GM21526 (cell line): ENCODE data around the gene WASHC3.
A peak's percentile ranks its signal among the peaks of the same experiment; 100 is the strongest.
"Not testable (repeated sequence)": the region's sequence is repeated elsewhere in the genome, so short reads cannot be mapped to it uniquely, and the experiment has no call there.

ENCODE experiments used
- ATAC-seq: cut with Tn5 transposase; IDR thresholded peaks from one replicate; pipeline ENCODE4 v1.9.1; 2021; ENCODE audit warnings: moderate library complexity; ENCODE audit not compliant: unreplicated experiment, low FRiP score

Gene WASHC3

DNA sequence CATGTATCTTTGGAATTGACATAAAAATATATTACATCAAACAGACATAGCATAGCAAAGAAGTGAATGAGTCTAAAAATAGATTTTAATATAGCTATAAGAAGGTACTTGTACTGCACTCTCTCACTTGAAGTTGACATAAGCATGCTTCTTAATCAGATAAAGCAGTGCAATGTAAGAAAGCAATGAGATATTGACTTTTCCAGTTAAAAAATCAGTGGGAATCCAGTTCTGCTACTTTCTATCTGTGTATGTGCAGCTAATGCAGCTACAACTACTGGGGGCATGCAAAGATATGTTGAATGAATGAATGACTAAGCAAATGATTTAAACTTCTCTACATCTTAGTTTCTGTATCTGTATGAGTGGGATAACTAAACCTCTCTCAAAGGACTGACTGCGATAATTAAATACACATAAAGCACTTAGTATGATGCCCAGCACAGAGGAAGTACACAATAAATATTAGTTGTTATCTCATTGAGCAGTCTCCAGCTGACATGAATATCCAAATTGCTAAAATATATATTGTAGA lies 10.3 kb downstream of the WASHC3 start:
- ATAC-seq = no peak

DNA sequence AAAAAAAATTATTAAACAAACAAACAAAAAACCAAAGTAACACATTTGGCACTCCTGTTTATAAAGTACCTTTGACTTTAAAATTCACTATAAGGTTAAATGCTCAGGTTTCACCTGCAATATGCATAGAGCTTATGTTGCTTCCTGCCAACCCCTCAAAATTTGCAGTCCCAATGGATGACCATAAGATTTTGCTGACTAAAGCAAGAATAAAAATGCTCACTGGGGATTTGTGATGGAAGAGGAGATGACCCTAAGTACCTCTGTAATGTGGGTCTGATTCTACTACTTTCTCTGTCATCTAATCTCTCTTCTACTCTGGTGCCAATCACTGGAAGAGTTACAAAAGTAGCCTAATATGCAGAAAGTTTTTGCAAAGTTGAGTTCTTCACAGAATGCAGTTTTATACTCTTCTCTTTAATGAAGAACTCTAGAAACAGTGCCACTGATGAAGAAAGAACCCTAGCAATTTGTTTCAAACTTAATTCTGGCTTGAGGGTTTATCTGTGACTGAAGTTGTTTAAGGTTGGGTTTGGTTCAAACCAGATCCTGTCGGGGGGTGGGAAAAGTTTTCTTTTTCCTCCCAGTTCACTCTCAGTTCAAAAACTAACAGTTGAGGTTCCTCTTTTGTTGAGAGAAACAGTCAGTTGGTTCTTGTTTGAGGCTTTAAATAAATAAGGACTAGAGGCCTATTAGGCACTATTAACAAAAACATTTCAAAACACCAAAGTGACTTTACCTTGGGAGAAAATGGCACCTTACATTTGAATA lies 10.9 kb downstream of the WASHC3 start:
- ATAC-seq = no peak

DNA sequence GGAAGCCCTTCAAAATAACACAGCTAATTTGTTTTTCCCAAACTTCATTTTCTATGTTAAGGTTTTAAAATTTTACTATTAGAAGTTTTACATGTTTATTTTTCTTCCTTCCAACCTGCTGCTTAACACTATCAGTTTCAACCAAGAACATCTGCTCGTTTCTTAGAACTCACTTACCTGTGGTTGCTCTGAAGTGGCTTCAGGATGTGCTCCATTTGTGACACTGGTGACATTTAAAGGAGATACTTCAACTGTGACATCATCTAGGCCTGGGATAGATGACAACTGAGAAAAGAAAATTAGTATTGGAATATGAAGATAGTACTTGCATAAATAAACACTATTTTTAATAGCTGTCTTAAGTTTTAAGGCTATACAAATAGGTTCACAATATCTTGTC lies 17.9 kb downstream of the WASHC3 start:
- ATAC-seq = peak; percentile 85

DNA sequence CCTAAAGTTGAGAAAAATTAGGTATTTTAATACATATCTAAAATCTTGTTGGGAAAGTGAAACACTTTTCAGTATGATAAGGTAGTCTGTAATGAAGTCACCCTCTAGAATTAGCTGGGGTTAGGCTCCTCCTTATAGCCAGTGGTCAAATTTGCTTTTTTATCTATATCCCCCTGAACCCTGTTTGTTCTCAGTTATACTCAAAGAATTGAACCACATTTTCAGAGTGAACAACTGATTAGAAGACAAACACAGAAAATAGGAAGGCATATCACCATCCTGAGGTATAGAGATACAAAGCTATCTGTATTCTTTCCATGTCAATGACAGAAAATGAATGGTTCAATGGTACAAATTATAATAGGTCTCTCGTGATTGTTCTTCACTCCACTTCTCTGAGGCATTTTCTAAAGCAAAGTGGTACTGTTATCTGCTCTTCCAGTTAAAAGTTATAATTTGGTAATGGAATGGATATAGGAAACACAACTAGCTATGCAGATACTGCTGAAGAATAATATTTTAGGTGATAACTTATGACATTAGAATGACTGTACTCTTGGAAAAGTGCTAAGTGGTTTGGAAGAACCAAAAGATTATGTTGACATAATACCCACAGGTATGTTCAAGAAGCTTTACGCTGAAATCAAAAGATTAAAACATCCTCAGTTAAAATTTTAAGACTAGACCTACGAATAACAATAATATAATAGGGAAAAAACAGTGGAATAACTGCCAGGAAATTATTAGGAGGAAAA lies 27.6 kb downstream of the WASHC3 start:
- ATAC-seq = no peak

DNA sequence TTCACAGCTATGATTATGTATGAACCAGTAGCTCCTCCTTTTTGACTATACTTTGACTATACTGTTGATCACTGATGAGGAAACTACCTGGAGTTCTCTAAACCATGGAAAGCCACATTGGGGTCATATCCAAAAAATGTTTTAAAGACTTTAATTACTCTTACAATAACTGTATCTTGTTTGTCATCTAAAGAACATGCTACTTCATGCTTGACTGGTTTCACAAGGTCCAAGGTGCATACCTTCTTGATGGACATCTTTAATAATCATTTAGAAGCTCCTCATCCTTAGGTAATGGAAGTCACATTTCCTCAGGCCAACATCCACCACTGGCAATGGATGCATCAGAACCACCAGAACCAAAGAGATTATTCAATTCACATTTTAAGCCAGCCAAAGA lies 29.9 kb downstream of the WASHC3 start:
- no peak for ATAC-seq

DNA sequence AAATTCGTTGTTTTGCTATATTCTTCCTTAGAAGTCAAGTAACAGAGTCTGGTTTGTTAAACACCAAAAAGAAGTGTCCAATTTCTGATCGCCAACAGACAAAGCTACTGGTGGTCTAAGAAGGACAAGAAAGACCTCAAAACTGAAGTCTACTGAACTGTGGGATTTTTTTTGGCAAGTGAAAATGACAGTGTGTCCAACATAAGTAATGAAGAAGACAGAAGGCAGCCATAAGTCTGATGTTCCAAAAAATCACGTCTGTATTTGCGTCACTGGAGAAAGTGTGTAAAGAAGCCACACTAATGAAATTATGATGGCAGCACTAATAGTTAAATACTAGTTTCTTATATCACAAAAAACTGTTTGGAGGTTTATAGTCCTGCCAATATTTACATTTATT lies 32.6 kb downstream of the WASHC3 start:
- ATAC-seq = no peak

DNA sequence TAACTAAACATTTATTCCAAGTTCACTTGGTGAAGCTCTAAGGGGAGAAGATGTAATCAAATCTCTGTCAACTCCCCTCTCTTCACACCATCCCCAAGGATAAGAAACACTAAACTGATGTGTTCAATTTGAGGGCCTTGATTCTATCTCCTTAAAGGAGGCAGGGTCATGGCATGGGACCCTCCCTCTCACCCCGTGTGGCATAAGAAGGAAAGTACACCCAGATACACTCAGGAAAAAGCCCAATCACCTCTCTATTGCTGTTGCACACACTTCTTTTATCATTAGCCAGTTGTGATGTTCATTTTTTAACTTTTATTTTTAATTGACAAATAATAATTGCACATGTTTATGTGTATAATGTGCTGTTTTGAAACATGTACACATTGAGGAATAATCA lies 35.1 kb downstream of the WASHC3 start:
- ATAC-seq = no peak

DNA sequence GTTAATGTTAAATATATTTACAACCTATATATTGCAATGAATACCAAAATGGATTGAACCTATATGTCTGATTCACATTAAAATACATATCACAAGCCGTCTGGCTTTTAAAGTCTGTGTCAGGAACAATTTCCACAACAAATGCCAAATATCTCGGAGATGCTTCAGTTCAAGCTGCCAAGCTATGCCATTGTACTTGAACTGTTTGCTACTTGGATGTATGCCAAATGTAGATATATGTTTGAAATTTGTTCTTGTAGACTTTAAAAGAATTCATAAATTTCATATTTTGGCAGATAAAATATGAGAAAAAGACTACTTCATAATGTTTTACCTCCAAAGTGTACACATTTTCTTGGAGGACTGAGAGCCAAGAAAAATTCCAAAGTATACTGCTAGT lies 37.0 kb downstream of the WASHC3 start:
- ATAC-seq = no peak

DNA sequence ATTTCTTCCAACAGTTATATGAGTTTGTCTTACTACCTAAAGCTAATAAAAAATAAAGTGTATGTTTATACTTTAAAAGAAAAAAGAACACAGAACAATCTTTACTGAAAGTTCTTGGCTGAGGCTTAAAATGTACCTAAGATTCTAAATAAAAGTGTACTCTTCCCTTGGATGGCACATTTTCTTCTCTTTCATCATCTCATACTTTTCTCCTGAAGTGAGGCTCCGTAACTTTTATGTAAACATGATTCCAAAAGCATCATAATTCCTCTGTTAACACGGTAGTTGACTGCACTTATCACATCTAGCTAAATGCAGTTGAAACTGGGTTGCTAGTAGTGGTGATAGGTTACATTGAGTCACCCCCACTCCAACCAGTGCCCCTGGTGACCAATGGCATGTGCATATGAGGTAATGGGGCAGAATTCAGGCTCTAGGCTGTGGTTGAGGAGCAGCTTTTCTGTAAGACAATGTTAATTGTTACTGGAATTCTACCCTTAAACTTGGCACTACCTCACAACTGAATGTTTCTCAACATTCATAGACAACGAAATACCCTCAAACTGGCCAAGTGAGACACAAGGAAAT lies 38.4 kb downstream of the WASHC3 start:
- no peak for ATAC-seq

DNA sequence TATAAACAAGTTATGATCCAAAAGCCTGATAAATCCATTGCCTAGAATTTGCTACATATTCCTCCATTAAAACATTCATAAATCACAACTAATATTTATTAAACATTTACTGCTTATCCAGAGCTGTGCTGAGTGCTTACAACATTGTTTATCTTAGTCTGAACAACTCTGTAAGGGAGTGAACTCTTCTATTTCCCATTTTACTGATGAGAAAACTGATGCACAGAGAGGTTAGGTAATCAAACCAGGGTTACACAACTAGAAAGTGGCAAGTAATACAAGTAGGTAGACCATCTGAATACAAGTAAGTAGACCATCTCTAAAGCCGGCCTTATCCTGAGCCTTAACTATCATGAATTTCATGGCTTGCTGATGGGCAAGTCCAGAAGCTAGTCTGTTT lies 39.5 kb downstream of the WASHC3 start:
- ATAC-seq = no peak

DNA sequence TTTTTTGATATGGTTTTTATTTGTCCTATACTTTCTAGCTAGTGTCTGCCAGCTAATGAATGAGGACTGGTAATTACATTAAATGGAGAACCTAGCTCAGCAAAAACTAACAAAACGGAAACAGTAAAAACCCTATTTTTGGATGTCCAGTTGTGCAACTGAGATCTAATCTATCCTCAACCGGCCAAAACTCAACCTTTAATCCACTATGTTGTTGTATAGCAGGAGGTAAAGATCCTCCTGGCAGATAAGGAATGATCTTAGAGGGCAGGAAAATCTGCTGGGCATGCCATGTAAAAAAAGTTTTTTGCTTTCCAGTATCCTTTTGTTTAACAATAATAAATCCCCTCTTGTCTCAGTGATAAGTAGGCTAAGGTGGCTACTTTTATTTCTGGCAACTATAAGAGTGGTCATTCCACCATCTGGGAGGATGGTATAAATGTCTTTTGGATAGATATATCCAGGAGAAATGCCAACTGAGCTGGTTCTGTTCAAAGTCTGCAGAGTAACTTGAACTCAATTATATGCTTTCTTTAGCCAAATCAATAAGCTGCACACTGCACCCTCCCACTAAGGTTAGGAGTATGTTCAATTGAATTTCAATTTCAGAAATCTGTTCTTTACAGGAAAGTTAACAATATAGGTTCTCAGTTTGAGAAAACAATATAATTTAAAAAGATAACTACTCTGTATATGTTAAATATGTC lies 40.1 kb downstream of the WASHC3 start:
- ATAC-seq = no peak

DNA sequence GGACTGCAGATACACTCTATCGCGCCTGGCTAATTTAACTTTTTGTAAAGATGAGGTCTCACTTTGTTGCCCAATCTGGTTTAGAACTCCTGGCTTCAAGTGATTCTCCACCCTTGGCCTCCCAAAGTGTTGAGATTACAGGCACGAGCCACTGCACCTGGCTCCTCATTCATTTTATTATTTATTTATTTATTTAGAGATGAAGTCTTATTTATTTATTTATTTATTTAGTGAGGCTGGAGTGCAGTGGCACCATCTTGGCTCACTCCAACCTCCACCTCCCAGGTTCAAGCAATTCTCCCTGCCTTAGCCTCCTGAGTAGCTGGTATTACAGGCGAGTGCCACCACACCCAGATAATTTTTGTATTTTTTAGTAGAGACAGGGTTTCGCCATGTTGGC lies 43.2 kb downstream of the WASHC3 start:
- not testable (repeated sequence) for ATAC-seq

DNA sequence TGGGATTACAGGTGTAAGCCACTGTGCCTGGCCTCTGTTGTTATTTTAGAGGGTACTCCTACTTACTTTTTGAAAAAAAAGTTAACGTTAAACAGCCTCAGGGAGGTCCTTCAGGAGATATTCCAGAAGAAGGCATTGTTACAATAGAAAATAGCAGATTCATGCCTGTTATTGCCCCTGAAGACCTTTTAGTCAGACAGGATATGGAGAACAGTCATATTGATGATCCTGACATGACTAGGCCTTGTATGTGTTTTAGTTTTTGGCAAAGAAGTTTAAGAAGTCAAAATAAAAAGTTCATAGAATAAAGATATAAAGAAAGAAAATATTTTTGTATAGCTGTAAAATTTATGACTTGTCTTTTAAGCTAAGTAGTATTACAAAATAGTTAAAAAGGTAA lies 45.3 kb downstream of the WASHC3 start:
- ATAC-seq = no peak

DNA sequence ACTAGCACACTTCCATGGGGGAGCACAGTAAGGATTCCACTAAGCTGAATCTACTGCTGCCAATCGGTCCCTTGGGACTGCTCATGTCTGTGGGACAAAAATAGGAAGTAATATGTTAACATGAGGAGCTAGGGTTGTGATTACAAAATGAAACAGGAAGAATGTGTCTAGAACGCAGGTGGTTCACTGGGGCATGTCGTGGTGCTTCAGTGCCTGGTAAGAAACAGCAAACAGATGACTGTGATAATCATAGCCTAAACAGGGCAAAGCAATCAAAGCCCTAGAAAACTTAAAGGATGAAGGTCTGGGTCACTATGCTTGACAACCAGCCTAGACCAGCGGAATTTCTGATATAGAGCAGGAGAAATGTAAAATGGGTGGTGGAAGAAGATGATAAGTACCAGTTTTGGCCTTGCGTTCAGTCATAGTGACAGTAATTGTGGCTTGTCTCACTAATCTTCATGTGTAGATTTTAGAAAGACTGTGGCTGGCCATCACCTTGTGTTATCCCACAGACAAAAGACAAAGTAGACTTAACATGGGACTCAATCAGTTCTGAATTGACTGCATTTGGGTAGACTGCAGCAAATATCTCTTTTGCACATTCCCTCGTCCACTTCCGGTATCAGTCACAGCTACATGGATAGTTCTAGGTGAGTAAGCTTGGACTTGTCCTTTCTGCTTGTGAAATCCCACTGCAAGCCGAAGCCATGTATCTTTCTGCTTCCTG lies 51.4 kb downstream of the WASHC3 start:
- peak; percentile 79 for ATAC-seq

DNA sequence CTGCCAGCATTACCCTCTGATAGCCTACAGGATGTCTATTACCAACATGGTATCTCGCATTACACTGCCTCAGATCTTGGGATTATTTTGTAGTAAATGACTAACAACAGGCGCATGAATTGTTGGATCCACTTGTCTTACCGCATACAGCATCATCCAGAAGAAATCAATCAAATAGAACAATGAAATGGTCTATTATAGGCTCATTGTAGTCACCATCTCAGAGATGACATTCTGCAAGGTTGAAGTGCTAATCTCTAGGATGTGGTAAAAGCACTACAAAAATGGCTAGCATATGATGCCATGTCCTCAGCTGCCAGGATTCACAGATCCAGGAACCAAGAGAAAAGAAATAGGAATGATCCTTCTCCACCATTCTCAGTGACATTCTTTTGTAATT lies 52.0 kb downstream of the WASHC3 start:
- ATAC-seq = no peak

DNA sequence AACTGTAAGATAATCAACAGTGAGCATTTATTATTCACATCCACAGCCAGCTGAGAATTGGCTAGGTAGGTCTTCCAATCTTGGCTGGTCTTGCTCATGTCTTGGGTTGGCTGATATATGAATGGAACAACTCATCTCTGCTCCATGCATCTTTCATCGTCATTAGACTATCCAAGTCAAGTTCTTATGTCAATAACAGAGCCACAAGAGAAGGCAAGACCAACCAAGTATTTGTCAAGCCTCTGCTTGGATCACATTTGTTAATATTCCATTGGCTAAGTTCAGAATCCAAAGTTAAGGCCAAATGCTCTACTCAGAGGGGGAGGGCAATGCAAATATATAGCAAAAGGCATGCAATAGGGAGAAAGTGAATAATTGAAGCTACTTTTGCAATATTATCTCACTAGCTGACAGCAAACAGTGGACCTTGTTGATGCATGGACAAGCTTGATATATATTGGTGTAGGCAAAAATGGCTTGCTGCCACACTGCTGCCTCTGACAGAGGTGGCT lies 53.1 kb downstream of the WASHC3 start:
- no peak for ATAC-seq

DNA sequence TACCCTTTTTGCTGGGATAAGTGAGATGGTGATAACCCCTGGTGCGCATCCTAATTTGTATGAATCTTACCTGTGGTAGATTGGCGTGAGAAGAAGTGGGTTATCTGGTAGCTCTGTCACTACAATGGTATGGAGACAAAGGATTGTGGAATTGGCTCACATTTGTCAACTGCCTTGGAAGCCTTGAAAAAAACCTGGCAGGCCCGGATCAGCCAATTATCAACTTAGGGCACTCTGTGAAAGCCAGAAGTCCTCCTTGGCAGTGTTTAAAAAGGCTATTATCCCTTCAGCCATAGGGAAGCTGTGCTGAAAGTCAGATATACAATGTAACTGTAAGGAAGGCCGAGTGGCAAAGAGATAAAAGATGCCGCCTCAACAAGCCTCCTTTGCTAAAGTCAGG lies 56.5 kb downstream of the WASHC3 start:
- ATAC-seq = no peak

DNA sequence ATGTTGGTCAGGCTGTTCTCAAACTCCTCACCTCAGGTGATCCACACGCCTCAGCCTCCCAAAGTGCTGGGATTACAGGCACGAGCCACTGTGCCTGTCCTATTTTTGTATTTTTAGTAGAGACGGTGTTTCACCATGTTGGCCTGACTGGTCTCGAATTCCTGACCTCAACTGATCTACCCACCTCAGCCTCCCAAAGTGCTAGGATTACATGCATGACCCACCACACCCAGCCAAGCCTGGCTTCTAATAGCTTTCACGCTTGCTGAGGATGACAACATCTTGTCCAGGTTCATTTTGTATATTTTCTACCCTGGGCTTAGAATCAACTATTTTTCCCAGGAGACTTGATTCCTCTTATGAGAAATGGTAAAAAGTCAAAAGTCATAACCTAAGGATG lies 64.7 kb downstream of the WASHC3 start:
- no peak for ATAC-seq

DNA sequence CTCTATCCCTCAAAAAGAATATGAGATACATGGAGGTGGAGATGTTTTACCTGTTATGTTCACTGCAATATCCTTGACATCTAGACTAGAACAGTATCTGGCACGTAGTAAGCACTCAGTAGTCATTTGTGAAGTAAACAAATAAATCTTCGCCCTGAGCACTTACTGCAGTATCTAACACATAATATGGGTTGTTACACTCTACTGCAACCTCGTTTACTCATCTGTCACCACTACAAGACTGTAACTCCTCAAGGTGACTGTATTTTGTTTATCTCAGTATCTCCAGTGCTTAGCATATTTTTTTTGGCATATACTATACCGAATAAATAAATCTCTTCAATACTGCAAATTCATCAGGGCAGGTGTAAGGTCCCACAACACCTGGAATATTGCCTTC lies 66.1 kb downstream of the WASHC3 start:
- no peak for ATAC-seq

DNA sequence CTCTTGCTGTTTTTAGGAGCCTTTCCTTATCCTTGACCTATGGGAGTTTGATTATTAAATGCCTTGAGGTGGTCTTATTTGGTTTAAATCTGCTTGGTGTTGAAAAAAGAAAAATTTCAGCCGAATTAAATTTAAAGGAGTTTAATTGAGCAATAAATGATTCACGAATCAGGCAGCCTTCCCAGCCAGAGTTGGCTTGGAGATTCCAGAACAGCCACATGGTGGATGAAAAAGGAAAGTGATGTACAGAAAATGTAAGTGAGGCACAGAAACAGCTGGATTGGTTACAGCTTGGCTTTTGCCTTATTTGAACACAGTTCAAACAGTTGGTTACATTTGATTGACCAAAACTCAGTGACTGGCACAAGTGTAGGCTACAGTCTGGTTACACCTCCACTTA lies 69.7 kb downstream of the WASHC3 start:
- no peak for ATAC-seq
